Astrocyte (in vitro differentiated cells and primary cell): Measurements from ENCODE around the gene TP53AIP1. TPM values are rescaled to one million over a fixed set of nuclear protein-coding genes. Genes with fewer than 3 reads are reported as not detected.

Source experiments
- DNase-seq: peaks from one replicate; pipeline ENCODE4 v3.0.0-alpha.2; 2010; ENCODE audit warnings: low read depth
- FAIRE-seq: peaks from 2 replicates; lab custom pipeline; 2011; peaks lifted over from hg19 to GRCh38; lab: Jason Lieb, UNC
- H2AFZ ChIP-seq: 2 replicates; pipeline ENCODE4 v1.6.0; 2012; ENCODE audit warnings: low read depth, low read length, inconsistent platforms
- H3K27ac ChIP-seq: 2 replicates; pipeline ENCODE4 v1.5.1; 2011; ENCODE audit warnings: low read depth, low read length, inconsistent platforms
- H3K27me3 ChIP-seq: 2 replicates; pipeline ENCODE4 v1.6.0; 2011; ENCODE audit warnings: low read length, inconsistent platforms; ENCODE audit not compliant: insufficient read depth
- H3K36me3 ChIP-seq: 2 replicates; pipeline ENCODE4 v1.5.1; 2011; ENCODE audit warnings: low read length, inconsistent platforms; ENCODE audit not compliant: insufficient read depth
- H3K4me1 ChIP-seq: 2 replicates; pipeline ENCODE4 v1.5.1; 2011; ENCODE audit warnings: low read length, inconsistent platforms; ENCODE audit not compliant: insufficient read depth
- H3K4me2 ChIP-seq: 2 replicates; pipeline ENCODE4 v1.6.0; 2012; ENCODE audit warnings: low read length, inconsistent platforms
- H3K4me3 ChIP-seq: 2 replicates; pipeline ENCODE4 v1.5.1; 2011; ENCODE audit warnings: low read depth, mild to moderate bottlenecking, low read length, inconsistent platforms; ENCODE audit not compliant: insufficient read depth
- H3K79me2 ChIP-seq: 2 replicates; pipeline ENCODE4 v1.6.0; 2012; ENCODE audit warnings: mild to moderate bottlenecking, low read length, inconsistent platforms; ENCODE audit not compliant: insufficient read depth
- H3K9ac ChIP-seq: 2 replicates; pipeline ENCODE4 v1.6.0; 2012; ENCODE audit warnings: mild to moderate bottlenecking, low read length, inconsistent platforms
- H3K9me3 ChIP-seq: 2 replicates; pipeline ENCODE4 v1.5.1; 2012; ENCODE audit warnings: low read depth, mild to moderate bottlenecking, low read length, inconsistent platforms; ENCODE audit not compliant: insufficient read depth
- H4K20me1 ChIP-seq: 2 replicates; pipeline ENCODE4 v1.6.0; 2012; ENCODE audit warnings: low read length, inconsistent platforms; ENCODE audit not compliant: insufficient read depth
- H3K27ac Mint-ChIP-seq: one replicate; pipeline ENCODE4 v1.8.0; 2021; ENCODE audit warnings: mild to moderate bottlenecking, mixed read lengths; ENCODE audit not compliant: unreplicated experiment
- H3K27me3 Mint-ChIP-seq: one replicate; pipeline ENCODE4 v1.8.0; 2021; ENCODE audit warnings: low read depth, mixed read lengths; ENCODE audit not compliant: unreplicated experiment
- H3K36me3 Mint-ChIP-seq: one replicate; pipeline ENCODE4 v1.8.0; 2021; ENCODE audit warnings: low read depth, mixed read lengths; ENCODE audit not compliant: unreplicated experiment
- H3K4me1 Mint-ChIP-seq: one replicate; pipeline ENCODE4 v1.8.0; 2021; ENCODE audit warnings: low read depth, mixed read lengths; ENCODE audit not compliant: unreplicated experiment
- H3K4me3 Mint-ChIP-seq: one replicate; pipeline ENCODE4 v1.8.0; 2021; ENCODE audit warnings: mild to moderate bottlenecking, moderate library complexity, mixed read lengths; ENCODE audit not compliant: unreplicated experiment
- H3K9me3 Mint-ChIP-seq: one replicate; pipeline ENCODE4 v1.8.0; 2021; ENCODE audit warnings: mild to moderate bottlenecking, mixed read lengths; ENCODE audit not compliant: unreplicated experiment
- CTCF ChIP-seq: IDR thresholded peaks from 2 replicates; pipeline ENCODE4 v1.5.1; 2011; ENCODE audit warnings: low read depth, mild to moderate bottlenecking, inconsistent platforms, low read length, moderate library complexity; ENCODE audit not compliant: insufficient read depth
- EZH2 ChIP-seq: IDR thresholded peaks from 2 replicates; pipeline ENCODE4 v1.6.1; 2012; ENCODE audit warnings: mild to moderate bottlenecking, low read length, inconsistent platforms; ENCODE audit not compliant: insufficient read depth
- total RNA-seq: library from RNA; stranded (reverse); gene quantifications from 2 replicates; pipeline ENCODE4 v1.2.1, GENCODE V29; 2021

The TP53AIP1 gene
- total RNA-seq, 1 donor from 2014 or later: 0.20 TPM

- Mint-ChIP-seq H3K4me1 (no peaks in the 10 kb centered on the region), H3K4me3 (no peak overlapping the region), H3K36me3 (no peaks in the 10 kb centered on the region), H3K27ac (no peak overlapping the region), H3K27me3 (peaks cover 15% of the 10 kb centered on the region), H3K9me3 (no peaks in the 10 kb centered on the region)
- H3K79me2 ChIP-seq: no peaks in the 10 kb centered on the region
- no peak overlapping the region for H3K4me3 ChIP-seq
- TF ChIP-seq CTCF: no peak
- TF ChIP-seq EZH2: no peak
- no peak overlapping the region for H2AFZ ChIP-seq
- no peaks in the 10 kb centered on the region for H4K20me1 ChIP-seq
- FAIRE-seq (no peak), DNase-seq (no peak)
- H3K27me3 ChIP-seq: no peaks in the 10 kb centered on the region
- H3K4me2 ChIP-seq: no peak overlapping the region
- H3K4me1 ChIP-seq: no peaks in the 10 kb centered on the region
- no peak overlapping the region for H3K27ac ChIP-seq
- H3K36me3 ChIP-seq: no peaks in the 10 kb centered on the region
- no peaks in the 10 kb centered on the region for H3K9me3 ChIP-seq
- no peak overlapping the region for H3K9ac ChIP-seq
These were observed 7.3 kb upstream of the TP53AIP1 start for GRCh38 chr11:128949791-128950454.

GRCh38 chr11:128948583-128948982, 5.9 kb upstream of the TP53AIP1 start:
- Histone ChIP-seq H3K9ac (no peak overlapping the region), H3K9me3 (no peaks in the 10 kb centered on the region)
- no peak overlapping the region for H3K27ac Mint-ChIP-seq

GRCh38 chr11:128947773-128948172, 5.1 kb upstream of the TP53AIP1 start:
- DNase-seq (no peak), FAIRE-seq (no peak)
- TF ChIP-seq EZH2 (no peak), CTCF (no peak)
- Mint-ChIP-seq H3K27me3 (peaks cover 24% of the 10 kb centered on the region), H3K36me3 (no peaks in the 10 kb centered on the region), H3K4me1 (no peaks in the 10 kb centered on the region), H3K4me3 (no peak overlapping the region), H3K27ac (no peak overlapping the region), H3K9me3 (peaks cover 4% of the 10 kb centered on the region)
- no peaks in the 10 kb centered on the region for H3K4me1 ChIP-seq
- no peak overlapping the region for H3K9ac ChIP-seq
- no peak overlapping the region for H3K4me3 ChIP-seq
- no peak overlapping the region for H3K4me2 ChIP-seq
- H3K27ac ChIP-seq: no peak overlapping the region
- H3K79me2 ChIP-seq: no peaks in the 10 kb centered on the region
- H3K9me3 ChIP-seq: no peaks in the 10 kb centered on the region
- H2AFZ ChIP-seq: no peak overlapping the region
- no peaks in the 10 kb centered on the region for H4K20me1 ChIP-seq
- no peaks in the 10 kb centered on the region for H3K36me3 ChIP-seq
- H3K27me3 ChIP-seq: peaks cover 6% of the 10 kb centered on the region

More at GRCh38 chr11:128948583-128948982, 5.9 kb upstream of the TP53AIP1 start:
- Histone ChIP-seq H4K20me1 (no peaks in the 10 kb centered on the region), H3K36me3 (no peaks in the 10 kb centered on the region), H3K79me2 (no peaks in the 10 kb centered on the region), H3K27ac (no peak overlapping the region), H3K4me1 (no peaks in the 10 kb centered on the region), H3K4me2 (no peak overlapping the region), H2AFZ (no peak overlapping the region), H3K27me3 (no peaks in the 10 kb centered on the region), H3K4me3 (no peak overlapping the region)
- H3K4me1 Mint-ChIP-seq: no peaks in the 10 kb centered on the region
- no peaks in the 10 kb centered on the region for H3K36me3 Mint-ChIP-seq
- H3K4me3 Mint-ChIP-seq: no peak overlapping the region
- TF ChIP-seq EZH2: no peak
- no peak for FAIRE-seq
- peaks cover 20% of the 10 kb centered on the region for H3K27me3 Mint-ChIP-seq
- H3K9me3 Mint-ChIP-seq: peaks cover 4% of the 10 kb centered on the region
- DNase-seq: no peak
